Fibroblast of lung (primary cell): Measurements from ENCODE around the gene CHMP6. TPM values are rescaled to one million over a fixed set of nuclear protein-coding genes. Genes with fewer than 3 reads are reported as not detected.

Experiments
- DNase-seq, 2 donors: peaks; one replicate each; pipeline versions ENCODE4 v3.0.0 to v3.0.0-alpha.2; 2010; ENCODE audit warnings: low read depth in 2 of 2
- H2AFZ ChIP-seq: 2 replicates; pipeline ENCODE4 v1.5.1; 2012; ENCODE audit warnings: low read length, control low read depth, inconsistent platforms
- H3K27ac ChIP-seq: 2 replicates; pipeline ENCODE4 v1.5.1; 2011; ENCODE audit warnings: low read length, control low read depth; ENCODE audit not compliant: insufficient read depth
- H3K27me3 ChIP-seq: 2 replicates; pipeline ENCODE4 v1.5.1; 2011; ENCODE audit warnings: mild to moderate bottlenecking, low read length; ENCODE audit not compliant: control insufficient read depth, insufficient read depth
- H3K36me3 ChIP-seq: 2 replicates; pipeline ENCODE4 v1.5.1; 2011; ENCODE audit warnings: low read length; ENCODE audit not compliant: control insufficient read depth, insufficient read depth
- H3K4me1 ChIP-seq: 2 replicates; pipeline ENCODE4 v1.5.1; 2011; ENCODE audit warnings: low read length; ENCODE audit not compliant: control insufficient read depth, insufficient read depth; ENCODE audit errors: extremely low read depth
- H3K4me2 ChIP-seq: 2 replicates; pipeline ENCODE4 v1.5.1; 2011; ENCODE audit warnings: low read length, control low read depth; ENCODE audit not compliant: insufficient read depth; ENCODE audit errors: extremely low read depth
- H3K4me3 ChIP-seq, 4 experiments: fragments of 200-600 bp in 1 of 4; sonication (generic) in 1 of 4; replicated peaks in 1 of 4; 2 replicates each; pipeline ENCODE4 v1.5.1; 2011 to 2016; ENCODE audit warnings: low read length in 4 of 4, low read depth in 3 of 4, mild to moderate bottlenecking in 3 of 4, control low read depth in 2 of 4, inconsistent platforms in 1 of 4, mixed read lengths in 1 of 4; ENCODE audit not compliant: insufficient read depth in 1 of 4; ENCODE audit errors: control extremely low read depth in 1 of 4
- H3K79me2 ChIP-seq: 2 replicates; pipeline ENCODE4 v1.5.1; 2012; ENCODE audit warnings: mild to moderate bottlenecking, low read length, inconsistent platforms; ENCODE audit not compliant: control insufficient read depth, insufficient read depth
- H3K9ac ChIP-seq: 2 replicates; pipeline ENCODE4 v1.5.1; 2011; ENCODE audit warnings: mild to moderate bottlenecking, low read length, control low read depth; ENCODE audit not compliant: insufficient read depth
- H3K9me3 ChIP-seq: 2 replicates; pipeline ENCODE4 v1.5.1; 2012; ENCODE audit warnings: low read depth, low read length; ENCODE audit not compliant: control insufficient read depth, insufficient read depth
- H4K20me1 ChIP-seq: 2 replicates; pipeline ENCODE4 v1.5.1; 2011; ENCODE audit warnings: low read length; ENCODE audit not compliant: control insufficient read depth, insufficient read depth; ENCODE audit errors: extremely low read depth
- EZH2 ChIP-seq: IDR thresholded peaks from 2 replicates; pipeline ENCODE4 v1.5.1; 2012; ENCODE audit warnings: low read length, control low read depth, mild to moderate bottlenecking; ENCODE audit errors: missing control alignments
- polyA plus RNA-seq, 2 donors: library from polyadenylated mRNA; depleted of rRNA in 1 of 2; stranded (reverse) in 1 of 2; unstranded in 1 of 2; fragments of >200 nt; gene quantifications; 2 replicates each; pipeline ENCODE4 v1.2.1, GENCODE V29; 2011 to 2012; ENCODE audit warnings: missing spikeins in 1 of 2
- total RNA-seq: library from RNA; depleted of rRNA; stranded (reverse); fragments of >200 nt; gene quantifications from 2 replicates; pipeline ENCODE4 v1.2.1, GENCODE V29; 2014
- TF ChIP-seq, protein P1 (sequence below), 2 donors: IDR thresholded peaks in 1 of 2; conservative IDR thresholded peaks in 1 of 2; 1 replicate in 1 of 2; 2 replicates in 1 of 2; pipeline ENCODE4 v1.5.1; 2011 to 2012; ENCODE audit warnings: low read length in 2 of 2, control low read depth in 1 of 2, inconsistent platforms in 1 of 2, low read depth in 1 of 2, mild to moderate bottlenecking in 1 of 2

The CHMP6 gene
- total and polyA plus RNA-seq, 2 donors (not counting 1 experiment from before 2014, with no cell fraction given): 11.2 to 30.1 TPM

GRCh38 chr17:80981929-80982425 is 9.7 kb upstream of the CHMP6 start:
- no peaks in the 10 kb centered on the region for H3K79me2 ChIP-seq
- peaks cover 4% of the 10 kb centered on the region for H3K4me1 ChIP-seq
- H3K27me3 ChIP-seq: no peaks in the 10 kb centered on the region
- H3K36me3 ChIP-seq: no peaks in the 10 kb centered on the region
- no peak overlapping the region for H3K4me2 ChIP-seq
- no peak for DNase-seq
- no peak overlapping the region for H3K4me3 ChIP-seq
- H3K9ac ChIP-seq: no peak overlapping the region
- H3K9me3 ChIP-seq: no peaks in the 10 kb centered on the region
- H2AFZ ChIP-seq: no peak overlapping the region
- no peak for TF ChIP-seq EZH2
- TF ChIP-seq, protein P1, sequence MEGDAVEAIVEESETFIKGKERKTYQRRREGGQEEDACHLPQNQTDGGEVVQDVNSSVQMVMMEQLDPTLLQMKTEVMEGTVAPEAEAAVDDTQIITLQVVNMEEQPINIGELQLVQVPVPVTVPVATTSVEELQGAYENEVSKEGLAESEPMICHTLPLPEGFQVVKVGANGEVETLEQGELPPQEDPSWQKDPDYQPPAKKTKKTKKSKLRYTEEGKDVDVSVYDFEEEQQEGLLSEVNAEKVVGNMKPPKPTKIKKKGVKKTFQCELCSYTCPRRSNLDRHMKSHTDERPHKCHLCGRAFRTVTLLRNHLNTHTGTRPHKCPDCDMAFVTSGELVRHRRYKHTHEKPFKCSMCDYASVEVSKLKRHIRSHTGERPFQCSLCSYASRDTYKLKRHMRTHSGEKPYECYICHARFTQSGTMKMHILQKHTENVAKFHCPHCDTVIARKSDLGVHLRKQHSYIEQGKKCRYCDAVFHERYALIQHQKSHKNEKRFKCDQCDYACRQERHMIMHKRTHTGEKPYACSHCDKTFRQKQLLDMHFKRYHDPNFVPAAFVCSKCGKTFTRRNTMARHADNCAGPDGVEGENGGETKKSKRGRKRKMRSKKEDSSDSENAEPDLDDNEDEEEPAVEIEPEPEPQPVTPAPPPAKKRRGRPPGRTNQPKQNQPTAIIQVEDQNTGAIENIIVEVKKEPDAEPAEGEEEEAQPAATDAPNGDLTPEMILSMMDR (conservative IDR thresholded peaks at IDR 0.05 in 1 of 2, IDR thresholded peaks at IDR 0.05 in 1 of 2; ENCODE audit: low read depth in 1 of 2, low read length in 2 of 2): no peak
- H4K20me1 ChIP-seq: no peaks in the 10 kb centered on the region
- no peak overlapping the region for H3K27ac ChIP-seq

DNA sequence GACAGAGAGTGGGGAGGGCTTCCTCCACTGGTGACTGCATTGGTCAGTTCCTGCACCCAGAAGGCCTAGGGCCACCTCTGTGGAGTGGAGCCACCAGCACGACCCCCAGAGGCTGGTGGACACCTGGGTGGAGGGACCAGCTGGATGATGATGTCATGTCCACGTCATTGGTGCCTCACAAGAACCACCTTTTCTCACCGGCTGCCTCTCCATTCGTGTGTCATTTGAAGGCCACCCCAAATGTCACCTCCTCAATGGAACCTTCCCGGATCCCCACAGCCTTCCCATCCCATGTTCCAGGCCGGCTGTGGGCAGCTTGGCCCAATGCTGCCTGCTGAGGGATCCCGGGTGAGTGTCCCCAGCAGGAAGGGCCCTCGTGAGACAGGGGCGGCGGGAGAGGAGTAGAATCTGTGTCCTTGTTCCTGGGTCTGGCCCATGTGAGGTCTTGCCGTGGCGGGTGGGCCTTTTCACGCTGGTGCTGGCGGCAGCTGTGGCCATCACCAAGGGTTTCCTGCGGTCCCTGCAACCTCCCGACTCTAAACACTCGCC is 9.1 kb upstream of the CHMP6 start:
- Histone ChIP-seq H3K9ac (no peak overlapping the region), H3K36me3 (no peaks in the 10 kb centered on the region), H3K79me2 (no peaks in the 10 kb centered on the region), H2AFZ (no peak overlapping the region), H3K27ac (no peak overlapping the region), H3K4me3 (no peak overlapping the region), H3K4me1 (peaks cover 4% of the 10 kb centered on the region), H3K9me3 (no peaks in the 10 kb centered on the region), H3K4me2 (no peak overlapping the region), H4K20me1 (no peaks in the 10 kb centered on the region), H3K27me3 (no peaks in the 10 kb centered on the region)
- TF ChIP-seq, protein P1 (conservative IDR thresholded peaks at IDR 0.05 in 1 of 2, IDR thresholded peaks at IDR 0.05 in 1 of 2; ENCODE audit: low read depth in 1 of 2, low read length in 2 of 2): no peak
- TF ChIP-seq EZH2: no peak
- no peak for DNase-seq

GRCh38 chr17:80983545-80983944 is 8.1 kb upstream of the CHMP6 start:
- Histone ChIP-seq H2AFZ (no peak overlapping the region), H4K20me1 (no peaks in the 10 kb centered on the region), H3K27me3 (no peaks in the 10 kb centered on the region), H3K4me1 (peaks cover 4% of the 10 kb centered on the region), H3K36me3 (no peaks in the 10 kb centered on the region), H3K9ac (no peak overlapping the region), H3K27ac (no peak overlapping the region), H3K79me2 (no peaks in the 10 kb centered on the region), H3K4me2 (no peak overlapping the region), H3K9me3 (no peaks in the 10 kb centered on the region), H3K4me3 (no peak overlapping the region)
- DNase-seq: no peak
- TF ChIP-seq EZH2: no peak
- TF ChIP-seq, protein P1 (conservative IDR thresholded peaks at IDR 0.05 in 1 of 2, IDR thresholded peaks at IDR 0.05 in 1 of 2; ENCODE audit: low read depth in 1 of 2, low read length in 2 of 2): no peak
